Heart left ventricle (tissue), 16 donors: Measurements from ENCODE around the gene CHRNB4. TPM values are rescaled to one million over a fixed set of nuclear protein-coding genes. Genes with fewer than 3 reads are reported as not detected.

Experiments
- ATAC-seq, 4 donors: fragments of 200-7000 bp; cut with Tn5 transposase; one replicate each; pipeline ENCODE4 v1.9.1; 2020 to 2022; ENCODE audit warnings: moderate library complexity in 4 of 4, mild to moderate bottlenecking in 3 of 4, moderate number of reproducible peaks in 1 of 4
- DNase-seq, 5 donors: peaks; one replicate each; pipeline ENCODE4 v3.0.0-alpha.2; 2020
- H3K27ac ChIP-seq, 12 donors: fragments of 200-600 bp; sonication (generic) in 4 of 12; one replicate each; pipeline versions ENCODE4 v1.5.0 to v1.8.0; 2016 to 2022; ENCODE audit warnings: mild to moderate bottlenecking in 2 of 12
- H3K27me3 ChIP-seq, 9 donors: fragments of 200-600 bp; sonication (generic) in 2 of 9; one replicate each; pipeline versions ENCODE4 v1.5.1 to v1.8.0; 2016 to 2022; ENCODE audit warnings: mild to moderate bottlenecking in 3 of 9
- H3K36me3 ChIP-seq, 9 donors: fragments of 200-600 bp; sonication (generic) in 2 of 9; one replicate each; pipeline versions ENCODE4 v1.5.0 to v1.8.0; 2018 to 2022; ENCODE audit warnings: mild to moderate bottlenecking in 2 of 9
- H3K4me1 ChIP-seq, 12 donors: fragments of 200-600 bp; sonication (generic) in 4 of 12; one replicate each; pipeline versions ENCODE4 v1.5.0 to v1.8.0; 2016 to 2022; ENCODE audit warnings: mild to moderate bottlenecking in 3 of 12
- H3K4me3 ChIP-seq, 12 donors: fragments of 200-600 bp; sonication (generic) in 4 of 12; one replicate each; pipeline versions ENCODE4 v1.5.0 to v1.8.0; 2017 to 2022; ENCODE audit warnings: mild to moderate bottlenecking in 9 of 12, moderate library complexity in 4 of 12
- H3K9me3 ChIP-seq, 12 donors: fragments of 200-600 bp; sonication (generic) in 4 of 12; one replicate each; pipeline versions ENCODE4 v1.5.0 to v1.8.0; 2016 to 2022; ENCODE audit warnings: mild to moderate bottlenecking in 1 of 12
- POLR2A ChIP-seq, 2 donors: fragments of 450-650 bp; IDR thresholded peaks; one replicate each; pipeline ENCODE4 v1.6.1; 2017; ENCODE audit warnings: antibody characterized with exemption in 2 of 2, mild to moderate bottlenecking in 2 of 2, moderate library complexity in 2 of 2
- WGBS, 4 donors: extraction: QIAGEN DNeasy Blood & Tissue Kit in 2 of 4; methylation state at CpG; one replicate each; pipeline versions ENCODE4 v1.1.5 to v1.1.7; 2013 to 2018; 5-methylcytosine and 5-hydroxymethylcytosine counted together
- intact Hi-C, 10 donors: fragments of 100-400 bp; cut with DNase I; formaldehyde crosslinking; loops; one replicate each; pipeline versions ENCODE4 v1.11.1 to v1.14.2; 2022
- polyA plus RNA-seq, 2 donors: library from polyadenylated mRNA; stranded (reverse); fragments of 200-250 nt; gene quantifications; one replicate each; pipeline ENCODE4 v1.2.3, GENCODE V29; 2013
- total RNA-seq, 9 donors: library from RNA; depleted of rRNA in 2 of 9; stranded (reverse); fragments of >200 nt in 2 of 9; fragmentation: NEBNext Ultra II Directional in 3 of 9; extraction: Animal tissue kit (Norgen Biotek cat#: 25700) in 3 of 9; gene quantifications; one replicate each; pipeline versions ENCODE4 v1.1.0 to v1.2.4, GENCODE V29; 2016 to 2023
- TF ChIP-seq, protein P1 (sequence below), 12 donors: fragments of 200-600 bp; sonication (generic) in 4 of 12; IDR thresholded peaks; one replicate each; pipeline versions ENCODE4 v1.5.0 to v1.8.0; 2018 to 2022; ENCODE audit warnings: antibody characterized with exemption in 12 of 12, mild to moderate bottlenecking in 5 of 12
- donor health status: ischemic (EF 13 %, LVEDD 7.1; RV severe dilation, severe dysfunction).
- donor health status: healthy with polysubstance abuse.
- donor health status: DM: no; HTN: yes; CAD: no.
- donor health status: DM: no; HTN: no; CAD: no.
- donor health status: ischemic (EF 25% LVEDD 6.9; RV normal size, moderate dysfunction).
- donor health status: ischemic (EF 25% LVEDD 5.7; RV mildly dilated, moderate dysfunction).
- donor health status: healthy.
- donor health status: DM: yes; HTN: yes; CAD: no.
- donor health status: ischemic (EF 35%, LVEDD 5.7; RV mildly dilated, moderate dysfunction).
- donor health status: nonischemic (EF 11% LVEDD 7.7; RV severe dilation, severe dysfunction).
- donor health status: DM: yes; HTN: yes; CAD: no.
- donor health status: PGD.
- donor health status: ischemic (EF 29% LVEDD 5.4; RV normal size, mild dysfunction).
- donor health status: nonischemic (EF 23%, LVEDD 6.1; RV moderate dilation, normal function).

CHRNB4 gene
- total and polyA plus RNA-seq, 11 donors = 0.21 TPM; not detected in 10

GRCh38 chr15:78626381-78626995 lies 14.5 kb downstream of the CHRNB4 start:
- H3K4me3 ChIP-seq = no peak overlapping the region
- no peak for ATAC-seq
- no peaks in the 10 kb centered on the region for H3K9me3 ChIP-seq
- TF ChIP-seq POLR2A (IDR thresholded peaks at IDR 0.05) = no peak
- TF ChIP-seq, protein P1, sequence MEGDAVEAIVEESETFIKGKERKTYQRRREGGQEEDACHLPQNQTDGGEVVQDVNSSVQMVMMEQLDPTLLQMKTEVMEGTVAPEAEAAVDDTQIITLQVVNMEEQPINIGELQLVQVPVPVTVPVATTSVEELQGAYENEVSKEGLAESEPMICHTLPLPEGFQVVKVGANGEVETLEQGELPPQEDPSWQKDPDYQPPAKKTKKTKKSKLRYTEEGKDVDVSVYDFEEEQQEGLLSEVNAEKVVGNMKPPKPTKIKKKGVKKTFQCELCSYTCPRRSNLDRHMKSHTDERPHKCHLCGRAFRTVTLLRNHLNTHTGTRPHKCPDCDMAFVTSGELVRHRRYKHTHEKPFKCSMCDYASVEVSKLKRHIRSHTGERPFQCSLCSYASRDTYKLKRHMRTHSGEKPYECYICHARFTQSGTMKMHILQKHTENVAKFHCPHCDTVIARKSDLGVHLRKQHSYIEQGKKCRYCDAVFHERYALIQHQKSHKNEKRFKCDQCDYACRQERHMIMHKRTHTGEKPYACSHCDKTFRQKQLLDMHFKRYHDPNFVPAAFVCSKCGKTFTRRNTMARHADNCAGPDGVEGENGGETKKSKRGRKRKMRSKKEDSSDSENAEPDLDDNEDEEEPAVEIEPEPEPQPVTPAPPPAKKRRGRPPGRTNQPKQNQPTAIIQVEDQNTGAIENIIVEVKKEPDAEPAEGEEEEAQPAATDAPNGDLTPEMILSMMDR (IDR thresholded peaks at IDR 0.05) = no peak
- H3K27me3 ChIP-seq = peaks cover 0 to 41% (median 6%) of the 10 kb centered on the region in 9 donors
- H3K36me3 ChIP-seq = no peaks in the 10 kb centered on the region
- H3K27ac ChIP-seq = no peak overlapping the region
- 81 to 85% (median 83%) methylated on average over 6 of the region's 6 CpGs for WGBS, 4 donors
- DNase-seq = no peak
- H3K4me1 ChIP-seq = no peaks in the 10 kb centered on the region
- intact Hi-C loops = loop anchor here in 1 of 10 donors (10.0 kb wide), 1 partner anchor 558 kb away; no protein-coding TSS in a partner anchor

DNA sequence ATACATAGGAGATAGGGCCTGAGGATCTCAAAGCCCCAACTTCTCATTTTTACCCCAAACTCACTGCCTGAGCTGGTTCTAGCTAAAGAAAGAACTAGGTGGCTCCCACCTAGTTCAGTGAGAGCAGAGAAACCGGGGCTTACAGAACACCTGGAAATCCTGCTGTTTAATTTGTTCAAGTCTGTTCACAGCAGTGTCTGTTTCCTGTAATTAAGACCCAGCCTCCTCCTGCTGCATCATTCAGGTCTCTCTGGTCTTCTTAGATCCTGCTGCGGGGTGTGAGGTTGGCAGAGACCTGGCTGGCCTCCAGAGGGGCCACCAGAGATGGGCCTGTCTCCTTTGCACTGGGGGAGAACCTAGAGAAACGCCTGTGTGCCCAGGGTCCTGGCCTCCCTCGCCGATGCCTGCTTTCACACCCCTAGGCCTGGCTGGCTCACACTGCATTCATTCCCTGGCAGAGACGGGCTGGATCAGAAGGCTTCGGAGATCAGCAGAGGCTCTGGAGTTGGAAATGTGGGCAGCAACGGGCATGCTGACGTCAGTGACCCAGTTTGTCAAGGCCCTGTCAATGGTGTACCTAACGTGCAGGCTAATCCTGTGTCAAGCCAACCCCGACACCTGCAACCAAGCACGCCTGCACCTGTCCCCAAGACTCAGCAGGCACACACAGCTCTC lies 15.3 kb downstream of the CHRNB4 start:
- Histone ChIP-seq H3K4me3 (no peak overlapping the region), H3K27me3 (peaks cover under 1 to 48% (median 13%) of the 10 kb centered on the region in 9 donors), H3K27ac (no peak overlapping the region), H3K4me1 (peaks cover 0 to 5% (median 3%) of the 10 kb centered on the region in 12 donors), H3K36me3 (no peaks in the 10 kb centered on the region), H3K9me3 (no peaks in the 10 kb centered on the region)
- no peak for ATAC-seq
- intact Hi-C loops = loop anchor here in 1 of 10 donors (10.0 kb wide), 1 partner anchor 559 kb away; no protein-coding TSS in a partner anchor
- TF ChIP-seq, protein P1 (IDR thresholded peaks at IDR 0.05) = no peak
- TF ChIP-seq POLR2A (IDR thresholded peaks at IDR 0.05) = no peak
- WGBS, 4 donors = 72 to 78% (median 75%) methylated on average over 8 to 12 of the region's 12 CpGs
- DNase-seq = no peak

DNA sequence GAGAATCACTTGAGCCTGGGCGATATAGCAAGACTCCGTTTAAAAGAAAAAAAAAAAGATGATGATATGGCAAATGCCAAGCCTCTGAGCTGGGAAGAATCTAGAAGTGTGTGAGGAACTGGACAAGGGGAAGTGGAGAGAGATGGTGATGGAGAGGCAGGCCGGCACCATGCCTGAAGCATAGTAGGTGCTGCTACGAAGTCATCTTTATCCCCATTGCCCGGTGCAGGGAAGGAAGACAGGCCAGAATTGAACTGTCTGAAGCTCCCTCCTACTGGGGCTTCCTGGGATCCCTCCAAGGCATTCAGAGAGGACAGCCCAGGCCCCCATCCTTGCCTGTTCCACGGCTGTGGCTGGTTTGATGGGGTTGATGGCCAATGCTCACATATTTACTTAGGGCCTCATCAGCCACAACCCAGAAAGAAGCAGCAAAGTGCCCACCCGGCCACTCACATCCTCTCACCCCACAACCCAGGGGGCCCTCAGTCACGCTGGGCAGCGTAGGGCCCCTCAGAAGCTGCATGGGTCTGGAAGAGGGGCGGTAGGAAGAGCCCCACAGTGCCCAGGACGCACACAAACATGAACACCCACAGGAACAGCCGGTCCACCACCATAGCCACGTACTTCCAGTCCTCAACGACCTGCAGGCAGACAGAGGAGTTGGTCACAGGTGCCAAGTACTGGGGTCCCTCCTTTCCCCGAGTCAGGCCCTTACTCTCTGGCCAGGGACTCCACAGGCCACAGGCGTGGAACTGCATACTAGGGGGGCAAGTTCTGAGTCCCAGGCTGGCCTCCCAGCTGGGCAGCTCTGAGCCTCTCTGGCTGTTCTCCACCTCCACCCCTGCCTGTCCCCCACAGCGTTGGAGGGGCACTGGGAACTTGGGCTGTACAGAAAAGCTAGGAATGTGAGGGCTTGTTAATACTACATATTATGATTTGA lies 16.1 kb downstream of the CHRNB4 start:
- 84 to 86% (median 85%) methylated on average over 13 to 17 of the region's 17 CpGs for WGBS, 4 donors
- no peak for ATAC-seq
- Histone ChIP-seq H3K36me3 (no peaks in the 10 kb centered on the region), H3K9me3 (no peaks in the 10 kb centered on the region), H3K27me3 (peaks cover 9 to 56% (median 21%) of the 10 kb centered on the region in 9 donors), H3K27ac (no peak overlapping the region), H3K4me1 (peaks cover 0 to 13% (median 8%) of the 10 kb centered on the region in 12 donors), H3K4me3 (no peak overlapping the region)
- DNase-seq = no peak
- TF ChIP-seq, protein P1 (IDR thresholded peaks at IDR 0.05) = no peak
- TF ChIP-seq POLR2A (IDR thresholded peaks at IDR 0.05) = no peak
- intact Hi-C loops = loop anchor here in 1 of 10 donors (10.0 kb wide), 1 partner anchor 560 kb away; no protein-coding TSS in a partner anchor
